Measurements from ENCODE around the gene ABCC5.

Gene ABCC5

GRCh38 chr3:183975981-183976662, 41.6 kb downstream of the ABCC5 start:
- no peak for DNase-seq (ENCODE audit: low spot score)

GRCh38 chr3:183968666-183969245, 48.9 kb downstream of the ABCC5 start:
- DNase-seq (ENCODE audit: low spot score), result no peak

- DNase-seq (ENCODE audit: low spot score), result no peak
Measured at GRCh38 chr3:183967693-183968092, 50.0 kb downstream of the ABCC5 start.

- no peak for DNase-seq (ENCODE audit: low spot score)
Measured at GRCh38 chr3:183966361-183966791, 51.3 kb downstream of the ABCC5 start.

GRCh38 chr3:183962807-183963206, 54.9 kb downstream of the ABCC5 start:
- no peak for DNase-seq (ENCODE audit: low spot score)

- no peak for DNase-seq (ENCODE audit: low spot score)
Measured at GRCh38 chr3:183959214-183959613, 58.5 kb downstream of the ABCC5 start.

GRCh38 chr3:183958775-183959174, 58.9 kb downstream of the ABCC5 start:
- no peak for DNase-seq (ENCODE audit: low spot score)

- DNase-seq (ENCODE audit: low spot score), result no peak
Measured at GRCh38 chr3:183958226-183958625, 59.5 kb downstream of the ABCC5 start.

GRCh38 chr3:183954875-183955274, 62.8 kb downstream of the ABCC5 start:
- DNase-seq (ENCODE audit: low spot score), result no peak

GRCh38 chr3:183953471-183954070, 64.1 kb downstream of the ABCC5 start:
- no peak for DNase-seq (ENCODE audit: low spot score)

GRCh38 chr3:183951459-183951858, 66.2 kb downstream of the ABCC5 start:
- DNase-seq (ENCODE audit: low spot score), result no peak

GRCh38 chr3:183949690-183950089, 68.0 kb downstream of the ABCC5 start:
- no peak for DNase-seq (ENCODE audit: low spot score)

- no peak for DNase-seq (ENCODE audit: low spot score)
Measured at GRCh38 chr3:183946037-183946436, 71.6 kb downstream of the ABCC5 start.

GRCh38 chr3:183944775-183945174, 72.9 kb downstream of the ABCC5 start:
- DNase-seq (ENCODE audit: low spot score), result no peak

GRCh38 chr3:183943739-183944138, 73.9 kb downstream of the ABCC5 start:
- DNase-seq (ENCODE audit: low spot score), result no peak

- no peak for DNase-seq (ENCODE audit: low spot score)
Measured at GRCh38 chr3:183941216-183941615, 76.5 kb downstream of the ABCC5 start.

GRCh38 chr3:183937601-183938286, 79.9 kb downstream of the ABCC5 start:
- DNase-seq (ENCODE audit: low spot score), result no peak

- no peak for DNase-seq (ENCODE audit: low spot score)
Measured at GRCh38 chr3:183933160-183933559, 84.5 kb downstream of the ABCC5 start.

GRCh38 chr3:183931881-183932280, 85.8 kb downstream of the ABCC5 start:
- no peak for DNase-seq (ENCODE audit: low spot score)

- no peak for DNase-seq (ENCODE audit: low spot score)
Measured at GRCh38 chr3:183930086-183930485, 87.6 kb downstream of the ABCC5 start.

- no peak for DNase-seq (ENCODE audit: low spot score)
Measured at GRCh38 chr3:183927059-183927458, 90.6 kb downstream of the ABCC5 start.

GRCh38 chr3:183924956-183925355, 92.7 kb downstream of the ABCC5 start:
- no peak for DNase-seq (ENCODE audit: low spot score)

GRCh38 chr3:183924543-183924942, 93.1 kb downstream of the ABCC5 start:
- DNase-seq (ENCODE audit: low spot score), result no peak
